Measurements from ENCODE around the gene RXFP1.
"Not testable (repeated sequence)": the region's sequence is repeated elsewhere in the genome, so short reads cannot be mapped to it uniquely, and the experiment has no call there.

The RXFP1 gene

GRCh38 chr4:158621729-158622128 is 100.0 kb downstream of the RXFP1 start:
- DNase-seq, result no peak

- DNase-seq, result no peak
These were observed 100.6 kb downstream of the RXFP1 start for GRCh38 chr4:158622251-158622650.

- no peak for DNase-seq
These were observed 103.3 kb downstream of the RXFP1 start for GRCh38 chr4:158624889-158625478.

GRCh38 chr4:158625544-158625943 is 103.9 kb downstream of the RXFP1 start:
- DNase-seq, result no peak

- DNase-seq, result no peak
These were observed 109.2 kb downstream of the RXFP1 start for GRCh38 chr4:158630893-158631292.

- no peak for DNase-seq
These were observed 114.9 kb downstream of the RXFP1 start for GRCh38 chr4:158636619-158637018.

GRCh38 chr4:158644356-158644755 is 122.7 kb downstream of the RXFP1 start:
- no peak for DNase-seq

- no peak for DNase-seq
These were observed 123.1 kb downstream of the RXFP1 start for GRCh38 chr4:158644760-158645159.

GRCh38 chr4:158649111-158649680 is 127.5 kb downstream of the RXFP1 start:
- DNase-seq, result no peak

GRCh38 chr4:158652920-158653319 is 131.2 kb downstream of the RXFP1 start:
- DNase-seq, result no peak

- DNase-seq, result no peak
These were observed 134.8 kb downstream of the RXFP1 start for GRCh38 chr4:158656439-158656838.

GRCh38 chr4:158657291-158657690 is 135.6 kb downstream of the RXFP1 start:
- no peak for DNase-seq

- not testable (repeated sequence) for DNase-seq
These were observed 141.6 kb downstream of the RXFP1 start for GRCh38 chr4:158663255-158663654.

GRCh38 chr4:158663707-158664625 is 142.3 kb downstream of the RXFP1 start:
- DNase-seq, result not testable (repeated sequence)

- DNase-seq, result no peak
These were observed 143.1 kb downstream of the RXFP1 start for GRCh38 chr4:158664806-158665205.

- DNase-seq, result no peak
These were observed 145.2 kb downstream of the RXFP1 start for GRCh38 chr4:158666892-158667291.

GRCh38 chr4:158667651-158668198 is 146.0 kb downstream of the RXFP1 start:
- no peak for DNase-seq

GRCh38 chr4:158669310-158669709 is 147.6 kb downstream of the RXFP1 start:
- DNase-seq, result no peak

GRCh38 chr4:158670975-158671664 is 149.4 kb downstream of the RXFP1 start:
- DNase-seq, result peak; percentile 31

GRCh38 chr4:158671665-158671914 is 149.9 kb downstream of the RXFP1 start, which contains the start of gene C4orf46:
Gene C4orf46 (minus strand): TSS chr4:158671887. CDS start chr4:158671801, 86 bp downstream.
- DNase-seq, result no peak

- peak; percentile 98 for DNase-seq
These were observed 150.5 kb downstream of the RXFP1 start, which contains the start of gene ETFDH for GRCh38 chr4:158671915-158672806. Gene ETFDH (plus strand): TSS chr4:158672296. CDS start chr4:158672457, 161 bp downstream.

GRCh38 chr4:158673633-158674032 is 152.0 kb downstream of the RXFP1 start:
- DNase-seq, result no peak
